Fibroblast of mammary gland (primary cell): ENCODE results near the gene HKDC1.

Experiments
- DNase-seq: peaks from one replicate; pipeline ENCODE4 v3.0.0-alpha.2; 2010; ENCODE audit warnings: low read depth
- H3K4me3 ChIP-seq: 2 replicates; pipeline ENCODE4 v1.5.1; 2011; ENCODE audit warnings: low read depth, mild to moderate bottlenecking, low read length, moderate library complexity; ENCODE audit not compliant: control insufficient read depth
- TF ChIP-seq, protein P1 (sequence below): conservative IDR thresholded peaks from 2 replicates; pipeline ENCODE4 v1.5.1; 2011; ENCODE audit warnings: low read depth, low read length, inconsistent platforms; ENCODE audit not compliant: control insufficient read depth, insufficient read depth

Gene HKDC1

DNA sequence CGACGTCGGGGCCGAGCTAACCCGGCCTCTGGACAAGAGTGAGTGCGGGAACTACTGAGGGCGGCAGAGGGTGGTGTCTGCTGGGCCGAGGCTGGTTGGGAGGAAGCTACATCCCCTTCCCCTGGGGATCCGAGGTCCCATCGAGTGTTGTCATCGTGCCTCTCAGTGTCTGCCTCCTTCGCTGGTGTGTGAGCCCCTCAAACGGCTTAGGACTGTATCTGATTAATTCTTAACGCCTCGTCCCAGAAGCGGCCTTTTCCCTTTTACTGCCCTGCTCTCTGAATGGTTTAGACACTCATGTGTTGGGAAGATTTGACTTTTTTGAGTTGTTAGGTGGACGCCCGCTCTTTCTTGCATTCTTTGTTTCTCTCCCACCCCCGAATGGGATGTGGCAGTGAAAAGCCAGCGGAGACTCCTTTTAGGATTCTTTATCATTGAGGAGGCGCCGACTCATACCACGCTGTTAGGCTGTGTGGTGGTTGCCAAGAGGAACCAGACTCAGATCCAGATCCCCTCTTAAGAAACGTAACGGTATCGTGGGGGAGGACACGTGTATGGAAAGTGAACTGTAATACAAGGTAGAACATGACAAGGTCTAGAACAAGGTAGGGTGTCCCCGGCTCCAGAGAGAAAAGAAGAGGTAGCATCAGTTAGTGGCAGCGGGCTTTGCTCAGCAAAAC, 39.5 kb upstream of the HKDC1 start:
- peak; percentile 32 for DNase-seq
- TF ChIP-seq, protein P1, sequence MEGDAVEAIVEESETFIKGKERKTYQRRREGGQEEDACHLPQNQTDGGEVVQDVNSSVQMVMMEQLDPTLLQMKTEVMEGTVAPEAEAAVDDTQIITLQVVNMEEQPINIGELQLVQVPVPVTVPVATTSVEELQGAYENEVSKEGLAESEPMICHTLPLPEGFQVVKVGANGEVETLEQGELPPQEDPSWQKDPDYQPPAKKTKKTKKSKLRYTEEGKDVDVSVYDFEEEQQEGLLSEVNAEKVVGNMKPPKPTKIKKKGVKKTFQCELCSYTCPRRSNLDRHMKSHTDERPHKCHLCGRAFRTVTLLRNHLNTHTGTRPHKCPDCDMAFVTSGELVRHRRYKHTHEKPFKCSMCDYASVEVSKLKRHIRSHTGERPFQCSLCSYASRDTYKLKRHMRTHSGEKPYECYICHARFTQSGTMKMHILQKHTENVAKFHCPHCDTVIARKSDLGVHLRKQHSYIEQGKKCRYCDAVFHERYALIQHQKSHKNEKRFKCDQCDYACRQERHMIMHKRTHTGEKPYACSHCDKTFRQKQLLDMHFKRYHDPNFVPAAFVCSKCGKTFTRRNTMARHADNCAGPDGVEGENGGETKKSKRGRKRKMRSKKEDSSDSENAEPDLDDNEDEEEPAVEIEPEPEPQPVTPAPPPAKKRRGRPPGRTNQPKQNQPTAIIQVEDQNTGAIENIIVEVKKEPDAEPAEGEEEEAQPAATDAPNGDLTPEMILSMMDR, result no peak
- peak overlapping the region; percentile 99 for H3K4me3 ChIP-seq

DNA sequence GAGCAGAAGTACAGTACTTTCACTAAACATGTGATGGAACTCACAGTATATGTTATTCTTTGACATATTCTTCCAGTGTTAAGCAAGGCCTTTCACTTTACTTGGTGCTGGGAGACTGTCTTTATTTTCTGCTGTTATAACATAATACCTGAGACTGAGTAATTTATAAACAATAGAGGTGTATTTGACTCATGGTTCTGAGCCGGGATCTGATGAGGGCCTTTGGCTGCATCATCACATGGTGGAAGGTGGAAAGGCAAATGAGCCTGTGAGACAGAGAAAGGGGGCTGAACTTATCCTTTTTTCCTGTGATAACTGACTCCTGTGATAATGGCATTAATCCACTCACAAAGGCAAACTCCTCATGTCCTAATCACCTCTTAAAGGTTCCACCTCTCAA, 38.7 kb upstream of the HKDC1 start:
- DNase-seq, result no peak
- TF ChIP-seq, protein P1, result no peak
- H3K4me3 ChIP-seq, result peak overlapping the region; percentile 99

DNA sequence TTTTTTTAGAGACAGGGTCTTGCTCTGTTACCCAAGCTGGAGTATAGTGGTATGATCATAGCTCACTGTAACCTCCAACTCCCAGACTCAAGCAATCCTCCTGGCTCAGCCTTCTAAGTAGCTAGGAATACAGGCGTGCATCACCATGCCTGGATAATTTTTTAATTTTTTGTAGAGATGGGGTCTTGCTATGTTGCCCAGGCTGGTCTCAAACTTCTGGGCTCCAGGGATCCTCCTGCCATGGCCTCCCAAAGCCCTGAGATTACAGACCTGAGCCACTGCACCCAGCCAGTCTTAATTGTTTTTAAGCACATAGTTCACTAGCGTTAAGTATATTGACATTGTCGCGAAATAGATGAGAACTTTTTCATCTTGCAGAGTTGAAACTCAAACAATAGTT, 38.1 kb upstream of the HKDC1 start:
- TF ChIP-seq, protein P1, result no peak

DNA sequence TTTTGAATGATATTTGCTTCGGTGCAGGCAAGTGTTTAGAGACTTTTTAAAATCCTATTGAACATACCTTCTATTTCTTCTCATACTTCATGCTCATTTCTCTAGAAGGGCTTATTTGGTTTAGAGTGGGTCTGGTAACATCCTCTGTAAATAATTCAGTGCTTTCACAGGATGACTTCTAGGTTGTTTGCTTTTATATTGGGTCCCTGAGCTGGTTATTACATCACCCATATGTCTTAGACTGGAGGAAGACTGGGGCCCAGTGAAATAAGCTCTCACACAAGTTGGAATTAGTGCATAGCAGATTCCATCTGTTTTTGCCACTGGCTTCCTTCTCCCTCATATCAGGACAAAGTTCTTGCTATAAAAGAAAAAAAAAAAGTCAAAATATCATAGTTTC, 33.6 kb upstream of the HKDC1 start:
- TF ChIP-seq, protein P1, result no peak
- no peak for DNase-seq
- no peak overlapping the region for H3K4me3 ChIP-seq

More for the DNA sequence above, 38.1 kb upstream of the HKDC1 start:
- DNase-seq, result no peak
- H3K4me3 ChIP-seq, result no peak overlapping the region

DNA sequence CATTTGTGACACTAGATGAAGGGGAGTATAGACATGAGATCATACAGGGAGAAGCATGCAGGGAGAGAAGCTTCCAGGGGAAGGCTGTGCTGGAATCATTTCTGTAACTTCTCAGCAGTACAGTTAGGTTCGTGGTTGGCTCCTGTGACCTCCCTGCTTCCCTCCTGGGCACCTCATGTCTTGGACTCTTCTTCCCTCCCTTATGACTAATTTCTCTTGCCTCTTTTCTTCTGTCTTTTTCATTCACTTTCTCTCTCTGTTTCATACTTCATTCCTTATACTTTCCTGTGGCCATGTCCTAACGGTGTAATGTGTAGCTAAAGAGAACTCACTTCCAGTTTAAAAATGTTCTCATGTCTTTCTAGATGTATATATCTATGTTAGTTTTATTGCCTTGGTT, 19.1 kb upstream of the HKDC1 start:
- H3K4me3 ChIP-seq, result no peak overlapping the region
- peak; percentile 29 for DNase-seq

DNA sequence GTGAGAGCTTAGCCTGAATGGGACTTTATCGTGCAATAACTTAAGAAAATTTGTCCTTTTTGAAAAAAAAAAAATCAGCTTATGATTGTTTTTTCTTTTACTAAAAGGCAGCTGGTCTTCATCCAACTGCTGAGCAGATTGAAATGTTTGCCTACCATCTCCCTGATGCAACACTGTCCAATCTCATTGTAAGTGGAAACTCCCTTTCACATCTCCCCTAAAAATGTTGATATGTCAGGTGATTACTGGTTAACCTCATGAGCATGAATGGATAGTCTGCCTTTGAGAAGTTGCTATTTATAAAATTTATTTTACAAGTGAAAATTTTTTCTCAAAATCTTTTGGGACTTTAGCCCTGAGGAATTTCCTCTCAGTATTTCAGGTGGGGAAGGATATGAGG, 17.8 kb upstream of the HKDC1 start:
- TF ChIP-seq, protein P1, result no peak
- H3K4me3 ChIP-seq, result no peak overlapping the region
- DNase-seq, result peak; percentile 30

More for the DNA sequence above, 19.1 kb upstream of the HKDC1 start:
- TF ChIP-seq, protein P1, result no peak

DNA sequence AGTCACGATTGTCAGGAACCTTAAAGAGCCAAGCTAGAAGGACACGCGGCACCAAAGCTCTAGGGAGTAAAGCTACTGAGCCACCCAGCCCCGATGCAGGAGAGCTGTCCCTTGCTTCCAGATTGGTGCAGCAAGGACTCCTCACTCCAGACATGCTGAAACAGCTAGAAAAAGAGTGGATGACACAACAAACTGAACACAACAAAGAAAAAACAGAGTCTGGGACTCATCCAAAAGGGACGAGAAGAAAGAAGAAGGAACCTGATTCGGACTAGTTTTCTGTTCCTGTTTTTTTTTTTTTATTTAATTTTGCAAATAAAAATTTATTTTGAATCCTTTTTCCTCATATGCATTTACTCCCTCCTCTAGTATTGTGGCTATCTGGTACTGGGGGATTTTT, 11.4 kb upstream of the HKDC1 start:
- TF ChIP-seq, protein P1, result no peak
- DNase-seq, result no peak
- H3K4me3 ChIP-seq, result no peak overlapping the region
